ENCODE measurements around the gene SMS.
A peak's percentile ranks its signal among the peaks of the same experiment; 100 is the strongest.
"Not testable (repeated sequence)": the region's sequence is repeated elsewhere in the genome, so short reads cannot be mapped to it uniquely, and the experiment has no call there.

The SMS gene

GRCh38 chrX:21953195-21953830, 12.8 kb downstream of the SMS start:
- DNase-seq = not testable (repeated sequence)

GRCh38 chrX:21955403-21956189, 15.1 kb downstream of the SMS start:
- DNase-seq = no peak

GRCh38 chrX:21956783-21957182, 16.3 kb downstream of the SMS start:
- no peak for DNase-seq

GRCh38 chrX:21958187-21958586, 17.7 kb downstream of the SMS start:
- no peak for DNase-seq

GRCh38 chrX:21958916-21959315, 18.4 kb downstream of the SMS start:
- DNase-seq = no peak

- DNase-seq = no peak
Observed at GRCh38 chrX:21959362-21960051, 19.0 kb downstream of the SMS start.

- DNase-seq = no peak
Observed at GRCh38 chrX:21960569-21961541, 20.3 kb downstream of the SMS start.

GRCh38 chrX:21962361-21962760, 21.9 kb downstream of the SMS start:
- no peak for DNase-seq

- no peak for DNase-seq
Observed at GRCh38 chrX:21963269-21963668, 22.8 kb downstream of the SMS start.

GRCh38 chrX:21963731-21964405, 23.4 kb downstream of the SMS start:
- DNase-seq = no peak

GRCh38 chrX:21966866-21967265, 26.4 kb downstream of the SMS start:
- no peak for DNase-seq

- no peak for DNase-seq
Observed at GRCh38 chrX:21968333-21968732, 27.8 kb downstream of the SMS start.

GRCh38 chrX:21970326-21970725, 29.8 kb downstream of the SMS start:
- DNase-seq = no peak

GRCh38 chrX:21972046-21972445, 31.5 kb downstream of the SMS start:
- no peak for DNase-seq

GRCh38 chrX:21972721-21973120, 32.2 kb downstream of the SMS start:
- DNase-seq = peak; percentile 44

- DNase-seq = no peak
Observed at GRCh38 chrX:21973321-21974010, 33.0 kb downstream of the SMS start.

GRCh38 chrX:21974011-21974385, 33.5 kb downstream of the SMS start:
- DNase-seq = no peak

GRCh38 chrX:21975242-21975641, 34.7 kb downstream of the SMS start:
- no peak for DNase-seq

- no peak for DNase-seq
Observed at GRCh38 chrX:21975812-21976211, 35.3 kb downstream of the SMS start.

GRCh38 chrX:21978346-21978745, 37.8 kb downstream of the SMS start:
- no peak for DNase-seq

GRCh38 chrX:21982311-21982710, 41.8 kb downstream of the SMS start:
- DNase-seq = no peak

- DNase-seq = peak; percentile 70
Observed at GRCh38 chrX:21985332-21985777, 44.8 kb downstream of the SMS start.

Data from CD4-positive, alpha-beta T cell treated with Interferon gamma for 1 hour (primary cell).